Uterus (tissue), 2 donors: ENCODE measurements around the gene UVRAG.

ENCODE experiments used
- POLR2A ChIP-seq, 2 donors: fragments of 450-650 bp; IDR thresholded peaks; one replicate each; pipeline ENCODE4 v1.6.1; 2016; ENCODE audit warnings: antibody characterized with exemption in 2 of 2, mild to moderate bottlenecking in 1 of 2, moderate library complexity in 1 of 2
- TF ChIP-seq, protein P1 (sequence below), 4 experiments: fragments of 200-600 bp in 2 of 4; fragments of 450-650 bp in 2 of 4; sonication (generic) in 2 of 4; IDR thresholded peaks; one replicate each; pipeline ENCODE4 v1.5.1; 2016 to 2019; ENCODE audit warnings: antibody characterized with exemption in 4 of 4, mild to moderate bottlenecking in 2 of 4, moderate library complexity in 1 of 4

DNA sequence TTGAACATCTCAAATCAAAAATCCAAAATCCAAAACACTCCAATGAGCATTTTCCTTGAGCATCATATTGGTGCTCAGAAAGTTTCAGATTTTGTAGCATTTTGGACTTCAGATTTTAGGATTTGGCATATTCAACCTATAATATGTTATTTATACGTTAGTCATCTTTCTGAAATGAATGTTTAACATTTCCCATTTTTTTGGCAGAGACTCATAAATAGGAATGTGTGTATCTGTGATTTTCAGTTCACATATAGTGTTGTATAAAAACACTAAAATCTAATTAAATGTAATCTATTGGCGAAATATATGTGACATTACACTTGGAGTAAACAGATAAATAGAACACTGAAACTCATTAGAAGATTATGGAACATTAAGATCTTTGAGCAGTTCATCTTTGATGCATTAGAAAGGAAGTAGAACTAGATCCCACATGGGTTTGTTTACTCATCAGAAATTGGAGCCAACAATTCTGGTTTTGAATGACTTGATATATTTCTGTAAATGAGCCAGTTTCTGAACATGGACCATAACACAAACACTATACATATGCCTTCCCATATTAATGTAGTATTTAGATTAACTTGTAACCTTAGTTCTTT is 153.1 kb downstream of the UVRAG start:
- TF ChIP-seq, protein P1, sequence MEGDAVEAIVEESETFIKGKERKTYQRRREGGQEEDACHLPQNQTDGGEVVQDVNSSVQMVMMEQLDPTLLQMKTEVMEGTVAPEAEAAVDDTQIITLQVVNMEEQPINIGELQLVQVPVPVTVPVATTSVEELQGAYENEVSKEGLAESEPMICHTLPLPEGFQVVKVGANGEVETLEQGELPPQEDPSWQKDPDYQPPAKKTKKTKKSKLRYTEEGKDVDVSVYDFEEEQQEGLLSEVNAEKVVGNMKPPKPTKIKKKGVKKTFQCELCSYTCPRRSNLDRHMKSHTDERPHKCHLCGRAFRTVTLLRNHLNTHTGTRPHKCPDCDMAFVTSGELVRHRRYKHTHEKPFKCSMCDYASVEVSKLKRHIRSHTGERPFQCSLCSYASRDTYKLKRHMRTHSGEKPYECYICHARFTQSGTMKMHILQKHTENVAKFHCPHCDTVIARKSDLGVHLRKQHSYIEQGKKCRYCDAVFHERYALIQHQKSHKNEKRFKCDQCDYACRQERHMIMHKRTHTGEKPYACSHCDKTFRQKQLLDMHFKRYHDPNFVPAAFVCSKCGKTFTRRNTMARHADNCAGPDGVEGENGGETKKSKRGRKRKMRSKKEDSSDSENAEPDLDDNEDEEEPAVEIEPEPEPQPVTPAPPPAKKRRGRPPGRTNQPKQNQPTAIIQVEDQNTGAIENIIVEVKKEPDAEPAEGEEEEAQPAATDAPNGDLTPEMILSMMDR (IDR thresholded peaks at IDR 0.05), result no peak
- no peak for TF ChIP-seq POLR2A (IDR thresholded peaks at IDR 0.05)
